PC-9 (cell line): ENCODE measurements around the gene CACNA1S. TPM values are rescaled to one million over a fixed set of nuclear protein-coding genes. Genes with fewer than 3 reads are reported as not detected.

Experiments
- BruUV-seq: library from RNA; stranded (reverse); fragments of 400-500 nt; replicated peaks from 2 replicates; lab custom pipeline; 2021; lab: Mats Ljungman, UMichigan
- CTCF ChIA-PET: fragments of 300-600 bp; sonication (Branson Sonifier 250); formaldehyde crosslinking; loops from one replicate; lab custom pipeline; 2022; ENCODE audit warnings: antibody characterized with exemption; lab: Charles Lee
- POLR2A ChIA-PET: fragments of 300-600 bp; sonication (Branson Sonifier 250); formaldehyde crosslinking; loops from one replicate; lab custom pipeline; 2022; ENCODE audit warnings: antibody characterized with exemption; ENCODE audit not compliant: unreplicated experiment; lab: Charles Lee
- DNase-seq, 2 experiments: peaks; one replicate each; pipeline versions ENCODE4 v3.0.0 to v3.0.0-alpha.2; 2015 to 2022; ENCODE audit warnings: mixed read lengths in 1 of 2
- H2AFZ ChIP-seq: fragments of 200-600 bp; sonication (generic); 2 replicates; pipeline ENCODE4 v1.8.1; 2017; ENCODE audit warnings: antibody characterized with exemption
- H3F3A ChIP-seq: fragments of 200-600 bp; sonication (generic); 2 replicates; pipeline ENCODE4 v1.8.1; 2017; ENCODE audit warnings: antibody characterized with exemption, mild to moderate bottlenecking, low read depth; ENCODE audit not compliant: insufficient read depth
- H3K27ac ChIP-seq: fragments of 200-600 bp; sonication (generic); 2 replicates; pipeline ENCODE4 v1.6.1; 2016; ENCODE audit warnings: mixed run types
- H3K27me3 ChIP-seq: fragments of 200-600 bp; sonication (generic); 2 replicates; pipeline ENCODE4 v1.6.1; 2016; ENCODE audit warnings: low read depth, mixed run types; ENCODE audit not compliant: insufficient read depth
- H3K36me3 ChIP-seq: fragments of 200-600 bp; sonication (generic); 2 replicates; pipeline ENCODE4 v1.6.1; 2016; ENCODE audit warnings: low read depth, mixed run types
- H3K4me1 ChIP-seq: fragments of 200-600 bp; sonication (generic); replicated peaks from 2 replicates; pipeline ENCODE4 v1.6.1; 2016; ENCODE audit warnings: mixed run types; ENCODE audit not compliant: insufficient read depth
- H3K4me2 ChIP-seq: fragments of 200-600 bp; sonication (generic); 2 replicates; pipeline ENCODE4 v1.6.1; 2017; ENCODE audit warnings: mixed run types
- H3K4me3 ChIP-seq: fragments of 200-600 bp; sonication (generic); 2 replicates; pipeline ENCODE4 v1.6.1; 2016; ENCODE audit warnings: mixed run types
- H3K79me2 ChIP-seq: fragments of 200-600 bp; sonication (generic); 2 replicates; pipeline ENCODE4 v1.6.1; 2017; ENCODE audit warnings: low read depth, mixed run types
- H3K9me2 ChIP-seq: fragments of 200-600 bp; sonication (generic); 2 replicates; pipeline ENCODE4 v1.8.1; 2017; ENCODE audit warnings: mild to moderate bottlenecking; ENCODE audit not compliant: insufficient read depth
- H3K9me3 ChIP-seq: fragments of 200-600 bp; sonication (generic); 2 replicates; pipeline ENCODE4 v1.8.1; 2016; ENCODE audit warnings: low read depth; ENCODE audit not compliant: insufficient read depth
- H4K20me1 ChIP-seq: fragments of 200-600 bp; sonication (generic); 2 replicates; pipeline ENCODE4 v1.8.1; 2017; ENCODE audit not compliant: insufficient read depth
- CTCF ChIP-seq: fragments of 200-600 bp; sonication (generic); conservative IDR thresholded peaks from 2 replicates; pipeline ENCODE4 v1.6.1; 2017; ENCODE audit warnings: mixed run types, antibody characterized with exemption, mild to moderate bottlenecking, moderate library complexity
- EZH2 ChIP-seq: fragments of 200-600 bp; sonication (generic); IDR thresholded peaks from 2 replicates; pipeline ENCODE4 v1.8.0; 2017; ENCODE audit warnings: antibody characterized with exemption, low read depth
- intact Hi-C: fragments of 100-400 bp; cut with micrococcal nuclease; formaldehyde crosslinking; loops from one replicate; pipeline ENCODE4 v1.10.0; 2022; ENCODE audit not compliant: unreplicated experiment
- total RNA-seq: library from RNA; stranded (reverse); gene quantifications from 2 replicates; pipeline ENCODE4 v1.2.3, GENCODE V29; 2021

Gene CACNA1S
- total RNA-seq, 1 experiment from 2014 or later: not detected

- ChIA-PET CTCF (interaction anchor here (0.7 kb wide), 1 partner anchor 291 kb away, joined by 5 read pairs; no protein-coding TSS in a partner anchor), POLR2A (no interaction called here)
- BruUV-seq: no TSS peak
- Histone ChIP-seq H2AFZ (no peak overlapping the region), H3K27me3 (peaks cover 10% of the 10 kb centered on the region), H3K9me2 (no peaks in the 10 kb centered on the region), H3K27ac (no peak overlapping the region), H3F3A (no peaks in the 10 kb centered on the region), H4K20me1 (no peaks in the 10 kb centered on the region), H3K79me2 (no peaks in the 10 kb centered on the region), H3K4me1 (no peaks in the 10 kb centered on the region; the same call in 1 of the 2 replicates), H3K9me3 (no peaks in the 10 kb centered on the region), H3K36me3 (no peaks in the 10 kb centered on the region), H3K4me3 (no peak overlapping the region), H3K4me2 (no peak overlapping the region)
- intact Hi-C loops: loop anchor here (5.0 to 10.0 kb wide), 2 partner anchors 67 to 555 kb away; no protein-coding TSS in a partner anchor
- no peak for TF ChIP-seq EZH2
- no peak for TF ChIP-seq CTCF
- DNase-seq: no peak
These were observed 2.6 kb downstream of the CACNA1S start for GRCh38 chr1:201109651-201110050.

GRCh38 chr1:201108614-201109013 lies 3.6 kb downstream of the CACNA1S start:
- Histone ChIP-seq H3K9me3 (no peaks in the 10 kb centered on the region), H3K27me3 (peaks cover 18% of the 10 kb centered on the region), H3K4me2 (no peak overlapping the region), H2AFZ (no peak overlapping the region), H3K9me2 (no peaks in the 10 kb centered on the region), H3K27ac (no peak overlapping the region), H3K4me1 (no peaks in the 10 kb centered on the region; the same call in 1 of the 2 replicates), H3K36me3 (no peaks in the 10 kb centered on the region), H4K20me1 (no peaks in the 10 kb centered on the region), H3F3A (no peaks in the 10 kb centered on the region), H3K4me3 (no peak overlapping the region), H3K79me2 (no peaks in the 10 kb centered on the region)
- ChIA-PET CTCF (interaction anchor here (0.5 kb wide), 1 partner anchor 496 kb away, joined by 4 read pairs; no protein-coding TSS in a partner anchor), POLR2A (no interaction called here)
- TF ChIP-seq CTCF: no peak
- BruUV-seq: no TSS peak
- intact Hi-C loops: no loop called here
- no peak for DNase-seq

GRCh38 chr1:201105688-201106087 lies 6.5 kb downstream of the CACNA1S start:
- POLR2A ChIA-PET: no interaction called here
- TF ChIP-seq EZH2 (no peak), CTCF (no peak)

More at GRCh38 chr1:201105688-201106087, 6.5 kb downstream of the CACNA1S start:
- Histone ChIP-seq H3K4me1 (no peaks in the 10 kb centered on the region), H3K9me2 (no peaks in the 10 kb centered on the region), H3K9me3 (no peaks in the 10 kb centered on the region), H3K4me3 (no peak overlapping the region), H3K4me2 (no peak overlapping the region), H2AFZ (no peak overlapping the region), H4K20me1 (no peaks in the 10 kb centered on the region), H3K27ac (no peak overlapping the region), H3K36me3 (no peaks in the 10 kb centered on the region), H3K27me3 (peaks cover 30% of the 10 kb centered on the region), H3K79me2 (no peaks in the 10 kb centered on the region), H3F3A (no peaks in the 10 kb centered on the region)
- no peak for DNase-seq
- intact Hi-C loops: no loop called here
- CTCF ChIA-PET: no interaction called here
- BruUV-seq: no TSS peak
